HG03175 (cell line): ENCODE results near the gene TMEM94.

ENCODE experiments used
- ATAC-seq: cut with Tn5 transposase; IDR thresholded peaks from one replicate; pipeline ENCODE4 v1.9.1; 2021; ENCODE audit warnings: mild to moderate bottlenecking, moderate library complexity; ENCODE audit not compliant: unreplicated experiment

TMEM94 gene

DNA sequence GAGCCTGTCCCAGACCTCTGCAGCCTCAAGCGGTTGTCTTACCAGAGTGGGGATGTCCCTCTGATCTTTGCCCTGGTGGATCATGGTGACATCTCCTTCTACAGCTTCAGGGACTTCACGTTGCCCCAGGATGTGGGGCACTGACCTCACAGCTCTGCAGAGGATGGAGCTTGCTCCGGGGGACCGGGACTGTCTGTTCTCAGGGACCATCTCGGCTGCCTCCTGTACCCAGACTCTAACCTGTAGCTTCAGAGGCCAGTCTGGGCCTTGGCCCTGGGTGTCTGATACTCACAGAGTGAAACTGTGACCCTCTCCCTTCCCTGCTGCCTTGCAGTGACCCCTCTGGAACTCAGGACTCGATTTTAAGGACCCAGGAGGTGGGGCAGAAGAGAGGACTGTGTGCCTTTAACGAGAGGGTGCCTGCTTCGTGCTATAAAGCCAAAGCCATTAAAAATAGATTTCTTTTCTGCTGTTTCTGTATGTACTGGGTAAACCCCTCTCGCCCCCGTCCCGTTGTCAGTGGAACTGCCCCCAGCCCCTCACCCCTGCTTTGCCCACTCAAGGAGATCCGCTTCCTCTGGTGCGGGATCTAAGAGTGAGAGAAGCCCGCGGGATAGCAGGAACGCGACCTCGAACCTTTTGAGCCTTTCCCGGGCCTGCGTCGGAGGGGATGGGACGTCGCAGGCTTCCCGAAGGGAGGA lies 68.0 kb downstream of the TMEM94 start:
- no peak for ATAC-seq

DNA sequence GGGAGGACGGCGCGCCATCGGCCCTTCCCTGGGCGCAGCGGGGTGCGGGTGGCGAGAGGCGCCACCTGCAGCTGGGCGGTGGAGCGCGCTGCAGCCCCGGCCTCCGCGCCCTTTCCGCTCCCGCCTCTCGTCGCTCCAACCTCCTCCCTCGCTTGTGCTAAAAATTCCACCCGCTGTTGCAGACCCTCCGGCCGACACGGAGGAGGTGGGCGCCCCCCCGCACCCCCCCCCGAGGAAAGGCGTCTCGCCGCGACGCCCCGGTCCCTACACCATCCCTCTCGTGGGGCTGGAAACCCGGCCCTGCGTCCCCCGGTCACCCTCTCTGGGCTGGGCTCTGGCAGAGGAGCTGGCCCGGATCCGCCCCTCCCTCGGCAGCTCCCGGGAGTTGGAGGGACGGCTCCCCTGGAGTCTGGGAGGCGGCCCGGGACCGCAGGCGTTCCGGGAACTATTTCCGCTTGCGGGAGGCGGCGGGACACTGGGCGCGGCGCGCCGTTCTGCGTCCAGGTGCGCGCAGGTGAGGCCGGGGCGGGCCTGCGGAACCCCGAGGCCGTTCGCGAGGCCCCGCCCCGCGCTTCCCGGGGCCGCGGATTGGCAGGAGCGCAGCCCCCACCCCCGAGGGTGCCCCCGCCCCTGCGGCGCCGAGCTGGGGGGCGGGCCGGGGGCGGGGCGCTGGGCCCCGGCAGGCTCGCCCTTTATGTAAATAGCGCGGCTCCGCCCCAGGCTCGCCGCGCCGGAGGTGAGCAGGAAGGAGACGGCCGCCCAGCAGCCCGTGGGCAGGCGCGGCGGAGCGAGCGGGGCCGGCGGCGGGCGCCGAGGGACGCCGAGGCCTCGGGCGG lies 68.8 kb downstream of the TMEM94 start, which contains the start of gene LLGL2:
Gene LLGL2 (plus strand): TSS at position 728 of the 836 bp plus-strand sequence. CDS start 17,730 bp downstream, outside the sequence.
- peak; percentile 85 for ATAC-seq

DNA sequence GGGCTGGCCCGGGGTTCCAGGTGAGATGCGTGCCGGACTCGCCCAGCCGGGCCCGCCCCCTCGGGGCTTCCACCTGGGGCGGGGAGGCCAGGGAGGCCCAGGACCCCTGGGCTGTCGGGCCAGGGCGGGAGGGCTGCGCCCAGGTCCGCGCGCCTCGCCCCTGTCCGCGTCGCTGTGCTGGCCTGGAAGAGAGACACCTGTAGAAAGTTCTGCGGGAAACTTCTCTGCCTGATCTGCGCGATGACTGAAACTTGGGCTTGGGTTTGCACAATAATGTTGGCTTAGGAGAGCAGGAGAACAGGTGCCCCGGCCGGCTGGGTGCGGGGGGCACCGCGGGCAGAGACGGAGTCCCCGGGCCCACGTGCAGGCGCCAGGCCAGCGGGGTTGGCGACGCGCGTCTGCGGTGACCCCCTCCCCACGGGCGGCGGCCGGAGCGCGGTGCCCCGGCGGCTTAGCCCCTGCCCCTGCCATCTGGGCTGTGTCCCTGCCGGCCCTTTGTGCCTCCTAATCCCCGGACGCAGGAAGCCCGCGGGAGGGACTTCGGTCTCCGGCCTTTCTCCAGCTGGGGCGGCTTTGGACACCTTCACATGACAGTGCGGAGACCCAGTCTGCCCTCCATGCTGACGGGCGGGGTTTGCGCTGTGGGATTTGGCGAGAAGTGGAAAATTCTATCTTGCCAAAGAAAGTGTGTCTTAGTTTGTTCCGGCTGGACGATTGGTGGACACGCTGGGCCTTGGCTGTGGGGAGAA lies 69.5 kb downstream of the TMEM94 start:
- ATAC-seq, result no peak

DNA sequence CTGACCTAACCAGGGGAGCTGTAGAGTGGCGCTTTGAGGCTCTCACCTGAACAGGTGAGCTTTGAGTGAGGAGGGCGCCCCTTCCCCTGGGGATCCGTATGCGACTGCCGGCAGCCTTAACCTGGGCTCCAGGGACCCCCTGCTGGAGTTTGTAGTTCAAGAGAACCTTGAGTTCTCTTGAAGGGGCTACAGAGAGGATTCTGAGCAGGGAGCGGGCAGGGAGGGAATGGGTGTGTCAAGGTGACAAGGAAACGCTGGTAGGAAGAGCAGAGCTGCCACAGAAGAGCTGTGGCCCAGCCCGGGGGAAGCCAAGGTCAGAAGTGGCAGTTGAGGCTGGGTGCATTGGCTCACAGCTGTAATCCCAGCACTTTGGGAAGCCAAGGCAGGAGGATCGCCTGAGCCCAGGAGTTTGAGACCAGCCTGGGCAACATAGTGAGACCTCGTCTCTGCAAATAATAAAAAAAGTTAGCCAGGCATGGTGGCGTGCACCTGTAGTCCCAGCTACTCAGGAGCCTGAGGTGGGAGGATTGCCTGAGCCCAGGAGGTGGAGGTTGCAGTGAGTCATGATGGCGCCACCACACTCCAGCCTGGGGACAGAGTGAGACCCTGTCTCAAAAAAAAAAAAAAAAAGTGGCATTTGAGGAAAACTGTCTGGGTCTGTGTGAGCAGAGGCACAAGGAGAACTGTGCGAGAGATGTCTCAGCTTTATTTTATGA lies 70.3 kb downstream of the TMEM94 start:
- ATAC-seq, result no peak

DNA sequence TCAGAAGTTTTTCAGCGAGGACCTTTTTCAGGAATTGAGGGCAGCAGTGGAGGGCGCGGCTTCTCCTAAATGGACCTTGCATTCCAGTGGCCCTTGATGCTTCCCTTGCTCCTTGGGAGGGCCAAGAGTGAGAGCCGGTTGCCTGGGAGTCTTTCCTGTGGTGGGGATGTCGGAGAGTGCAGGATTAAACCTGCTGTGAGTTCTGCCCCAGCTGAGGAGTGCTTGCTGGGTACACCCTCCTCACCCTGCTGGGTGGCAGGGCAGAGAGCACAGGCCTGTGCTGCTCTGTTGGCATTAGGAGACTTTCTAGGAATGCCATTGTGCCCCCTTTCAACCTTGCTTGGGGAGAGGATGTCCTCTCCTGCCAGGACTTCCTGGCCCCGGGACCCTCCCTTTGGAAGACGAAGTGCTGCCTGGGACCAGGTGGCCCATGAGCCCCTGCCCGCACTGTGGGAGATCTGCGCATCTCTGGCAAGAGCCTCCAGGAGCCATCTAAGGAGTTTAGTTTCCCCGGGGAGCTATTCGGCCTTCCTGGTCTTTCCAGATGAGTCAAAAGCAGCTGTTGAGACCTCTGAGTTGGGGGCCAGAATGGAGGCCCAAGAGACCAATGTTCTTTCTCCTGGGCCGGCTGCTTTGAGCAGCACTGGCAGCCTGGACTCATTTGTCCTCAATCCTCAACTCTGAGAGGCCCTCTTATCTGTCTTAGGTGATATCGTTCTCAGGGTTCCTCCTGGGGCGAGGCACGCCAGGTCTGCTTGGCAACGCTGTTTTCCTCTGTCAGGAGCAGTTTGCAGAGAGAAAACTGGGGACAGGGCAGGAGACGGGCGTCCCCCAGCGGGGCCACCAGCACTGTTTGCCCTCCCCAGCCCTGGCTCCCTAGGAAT lies 74.6 kb downstream of the TMEM94 start:
- no peak for ATAC-seq

DNA sequence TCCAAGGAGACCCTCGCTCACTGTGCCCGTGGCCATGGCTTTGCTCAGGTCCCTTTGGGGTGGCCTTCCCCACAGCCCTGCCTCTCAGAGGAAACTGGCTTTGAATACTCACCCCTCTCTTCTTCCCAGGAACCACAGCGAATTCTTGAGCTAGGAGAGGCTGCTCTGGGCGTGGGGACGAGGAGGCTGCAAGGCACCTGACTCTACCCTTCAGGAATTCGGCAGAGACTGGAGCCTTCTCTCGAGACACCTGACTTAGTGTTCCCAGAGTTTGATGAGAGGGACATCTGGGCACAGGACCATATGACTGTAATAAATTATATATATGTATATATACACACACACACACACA lies 75.3 kb downstream of the TMEM94 start:
- no peak for ATAC-seq

DNA sequence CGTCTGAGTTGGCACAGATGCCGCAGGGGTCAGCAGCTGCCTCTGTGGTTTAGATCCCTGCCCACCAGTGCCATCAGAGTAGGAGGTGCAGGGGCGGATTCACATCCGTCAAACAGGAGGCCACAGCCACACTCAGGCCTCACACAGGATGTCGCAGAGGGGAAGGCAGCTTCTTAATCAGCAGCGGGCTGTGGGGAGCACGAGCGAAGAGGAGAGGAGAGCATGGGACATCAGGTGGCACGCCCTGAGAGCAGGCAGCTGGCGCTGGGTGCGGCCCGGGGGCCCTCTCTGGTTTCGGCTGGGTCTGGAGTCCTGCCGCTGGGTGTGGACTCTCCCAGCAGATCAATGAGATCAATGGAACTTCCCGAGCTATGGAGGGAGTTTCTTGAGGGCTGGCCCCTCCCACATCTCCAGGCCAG lies 78.7 kb downstream of the TMEM94 start:
- ATAC-seq, result peak; percentile 51

DNA sequence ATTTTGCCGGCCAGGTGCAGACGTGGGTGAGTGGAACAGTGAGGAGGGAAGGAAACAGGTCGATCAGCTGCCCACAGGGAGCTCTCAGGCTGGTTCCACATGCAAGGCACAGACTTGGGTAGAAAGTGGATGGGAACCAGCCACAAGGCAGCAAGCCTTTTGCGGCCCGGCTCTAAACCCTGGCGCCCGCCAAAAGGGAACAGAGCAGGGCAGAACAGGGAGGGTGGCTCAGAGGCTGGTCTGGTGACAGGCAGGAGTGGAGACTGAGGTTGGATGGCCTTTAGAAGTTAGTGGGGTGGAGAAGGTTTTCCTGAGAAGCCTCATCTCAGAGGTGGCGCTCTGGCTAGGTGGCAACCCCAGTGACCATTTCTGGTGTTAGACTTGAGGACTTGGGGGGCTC lies 79.4 kb downstream of the TMEM94 start:
- no peak for ATAC-seq

DNA sequence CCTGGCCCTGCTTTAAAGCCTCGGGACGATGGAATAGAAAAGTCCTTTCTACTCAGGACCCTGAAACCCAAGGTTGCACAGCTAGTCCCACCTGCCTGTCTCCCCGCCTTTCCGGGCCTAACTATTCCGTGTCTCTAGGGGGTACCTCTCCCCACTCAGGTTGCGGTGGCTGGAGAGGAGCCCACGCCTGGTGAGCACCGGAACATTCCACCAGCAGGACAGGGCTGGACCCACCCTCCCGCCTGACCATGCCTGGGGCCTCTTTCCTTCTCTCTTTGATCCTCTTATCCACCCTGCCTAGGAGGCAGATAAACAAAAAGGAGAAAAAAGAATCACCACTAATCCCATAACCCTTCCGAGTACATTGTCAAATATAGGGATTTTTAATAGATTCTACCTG lies 79.9 kb downstream of the TMEM94 start:
- no peak for ATAC-seq

DNA sequence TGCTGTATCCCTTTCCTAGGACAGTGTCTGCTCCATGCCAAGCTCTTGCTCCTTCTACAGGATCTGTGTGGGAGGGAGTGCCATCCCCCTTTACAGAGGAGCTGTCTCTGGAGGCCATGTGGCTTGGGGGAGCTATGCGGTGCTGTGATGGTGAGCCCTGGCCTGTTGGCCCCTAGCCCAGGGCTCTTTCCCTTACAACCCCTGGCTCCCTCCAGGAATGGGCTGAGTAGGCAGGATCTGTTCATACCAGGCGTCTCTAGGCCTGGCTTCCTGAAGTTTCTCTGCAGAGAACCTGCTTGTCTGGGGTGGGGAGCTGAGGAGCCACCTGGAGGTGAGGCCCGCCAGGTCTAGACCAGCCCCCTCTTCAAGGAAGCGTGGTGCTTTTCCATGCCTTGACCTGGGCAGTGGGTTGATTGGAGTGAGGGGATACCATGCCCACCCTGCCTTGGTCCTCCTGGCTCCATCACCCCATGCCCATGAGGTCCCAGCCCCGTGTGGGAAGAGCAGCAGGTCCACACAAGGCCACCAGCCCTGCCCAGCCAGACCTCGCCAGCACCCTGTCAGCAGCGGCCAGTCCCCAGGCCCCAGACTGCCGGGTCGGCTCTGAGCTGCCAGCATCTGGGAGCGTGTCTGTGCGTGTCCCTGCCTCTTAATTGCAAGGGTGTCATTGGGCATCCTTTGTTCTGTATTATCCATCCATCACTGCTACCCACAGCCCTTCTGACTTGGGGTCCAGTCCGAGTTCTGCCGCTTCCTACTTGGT lies 83.7 kb downstream of the TMEM94 start:
- ATAC-seq, result no peak

DNA sequence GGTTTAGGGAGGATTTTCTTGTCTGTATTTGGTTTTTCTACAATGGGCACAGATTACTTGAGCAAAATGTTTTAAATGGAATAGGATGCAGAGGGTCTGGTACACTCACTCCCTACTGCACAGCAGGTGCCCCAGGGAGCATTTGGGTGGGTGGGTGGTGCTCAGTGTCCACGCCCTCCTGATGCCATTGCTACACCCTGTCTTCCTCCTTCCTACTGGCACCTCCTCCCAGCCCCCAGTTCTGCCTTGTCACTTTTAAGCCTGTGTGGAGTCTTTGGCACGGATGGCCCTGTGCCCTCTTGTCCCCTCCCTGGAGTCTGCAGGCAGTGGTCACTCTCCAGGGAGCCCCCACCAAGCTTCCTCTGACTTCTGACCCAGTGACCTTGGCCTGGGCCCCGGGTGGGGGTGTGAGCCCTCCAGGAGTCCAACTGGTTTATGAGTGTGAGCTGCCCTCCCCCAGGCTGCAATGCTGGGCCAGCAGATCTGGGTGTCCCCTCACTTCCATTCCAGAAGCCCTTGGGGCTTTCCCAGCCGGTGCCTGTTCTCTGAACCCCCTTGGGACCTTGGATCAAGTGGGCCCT lies 84.6 kb downstream of the TMEM94 start:
- ATAC-seq, result no peak

DNA sequence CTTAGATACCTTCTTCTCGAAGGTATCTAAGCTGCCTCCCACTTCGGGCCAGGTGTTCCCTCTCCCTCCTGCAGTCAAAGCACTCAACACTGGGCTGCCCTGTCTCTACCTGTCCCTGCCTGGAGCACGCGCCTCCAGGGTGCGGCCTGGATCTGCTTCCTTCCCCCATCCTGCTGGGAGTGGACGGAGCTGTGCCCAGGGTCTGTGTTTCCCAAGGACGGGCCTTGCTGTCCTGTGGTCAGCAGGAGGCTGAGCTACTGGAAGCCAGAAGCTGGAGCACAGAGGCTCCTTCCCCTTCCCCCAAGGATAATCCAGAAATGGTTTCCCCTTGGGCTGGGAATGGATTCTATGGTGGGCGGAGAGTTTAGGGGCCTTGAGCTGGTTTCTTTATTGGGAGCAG lies 85.8 kb downstream of the TMEM94 start:
- no peak for ATAC-seq

DNA sequence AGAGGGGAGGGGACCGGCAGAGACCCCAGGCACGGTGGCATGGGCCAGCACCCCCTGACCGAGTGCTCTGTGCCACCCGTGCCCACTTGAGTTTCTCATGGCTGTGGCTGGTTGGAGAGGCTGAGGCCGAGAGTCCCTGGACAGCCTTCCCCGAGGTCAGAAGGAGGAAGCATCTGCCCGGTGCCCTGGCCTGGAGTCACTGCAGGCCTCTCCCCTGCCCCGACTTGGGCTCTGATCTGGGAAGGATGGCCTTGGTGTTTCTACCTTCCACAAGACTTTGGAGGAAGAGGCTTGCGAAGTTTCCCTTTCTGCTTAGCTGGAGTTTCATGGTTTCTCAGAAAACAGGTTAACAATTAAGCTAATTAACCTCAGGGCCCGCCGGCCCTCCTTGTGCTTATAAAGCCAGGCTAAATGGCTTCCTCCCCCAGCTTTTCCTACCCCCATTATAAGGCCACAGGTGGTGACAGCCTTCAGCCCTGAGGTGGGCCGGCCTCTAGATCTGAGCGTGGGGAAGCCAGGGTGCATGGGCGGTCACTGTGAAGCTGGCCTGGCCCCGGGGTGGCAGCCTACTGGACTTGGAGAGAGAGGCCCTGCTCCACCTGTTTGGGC lies 86.4 kb downstream of the TMEM94 start:
- ATAC-seq, result no peak

DNA sequence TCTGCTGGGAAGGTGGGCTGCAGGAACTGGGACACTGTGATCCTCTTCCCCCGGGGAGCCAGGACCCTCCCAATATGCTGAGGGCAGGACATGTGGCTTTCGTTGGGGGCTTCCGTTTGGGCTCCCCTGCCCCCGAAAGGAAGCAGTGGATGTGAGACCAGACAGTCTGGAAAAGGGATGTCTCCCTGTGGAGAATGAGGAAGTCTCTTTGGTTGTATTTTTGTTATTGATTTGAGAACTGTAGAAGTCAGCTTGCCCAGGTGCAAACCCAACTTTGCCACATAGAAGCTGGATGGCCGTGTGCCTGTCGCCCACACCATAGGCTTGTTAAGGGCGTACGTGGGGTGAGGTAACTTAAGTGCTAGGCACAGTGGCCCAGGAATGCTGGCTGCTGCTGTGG lies 87.8 kb downstream of the TMEM94 start:
- ATAC-seq, result no peak

DNA sequence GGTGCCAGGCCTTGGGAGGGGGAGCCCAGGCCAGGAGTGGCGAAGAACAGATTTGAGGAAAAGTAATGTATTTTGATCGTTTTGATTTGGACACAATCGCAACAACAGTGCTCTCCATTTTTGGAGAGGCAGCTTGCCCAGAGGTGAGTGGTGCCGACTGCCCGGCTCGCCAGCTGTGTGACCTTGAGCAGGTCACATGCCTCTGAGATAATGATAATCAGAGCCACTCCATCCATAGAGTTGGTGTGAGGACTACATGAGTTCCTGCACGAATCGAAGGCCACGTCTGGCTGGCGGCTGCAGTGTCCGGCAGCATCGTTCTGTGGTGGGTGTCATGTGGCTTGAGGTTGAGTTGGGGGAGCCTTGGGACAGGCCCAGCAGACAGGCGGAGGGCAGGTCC lies 89.7 kb downstream of the TMEM94 start:
- ATAC-seq, result no peak

DNA sequence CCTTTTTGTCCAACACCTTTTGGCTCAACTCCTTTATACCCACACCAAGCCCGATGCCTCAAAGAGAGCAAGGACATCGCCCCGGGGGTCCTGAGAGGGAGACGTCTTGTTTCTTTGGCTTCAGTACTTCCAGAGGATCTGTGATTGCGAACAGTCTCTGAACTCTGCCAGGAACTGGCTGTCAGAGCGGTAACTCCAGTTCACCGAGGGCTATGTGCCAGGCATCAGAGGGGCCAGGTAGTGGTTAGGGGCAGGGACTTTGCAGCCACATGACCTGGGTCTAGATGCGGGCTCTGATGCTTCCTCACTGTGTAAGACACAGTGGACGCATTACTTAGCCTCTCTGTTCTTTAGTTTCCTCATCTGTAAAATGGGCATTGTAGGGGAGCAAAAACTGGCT lies 90.7 kb downstream of the TMEM94 start:
- no peak for ATAC-seq

DNA sequence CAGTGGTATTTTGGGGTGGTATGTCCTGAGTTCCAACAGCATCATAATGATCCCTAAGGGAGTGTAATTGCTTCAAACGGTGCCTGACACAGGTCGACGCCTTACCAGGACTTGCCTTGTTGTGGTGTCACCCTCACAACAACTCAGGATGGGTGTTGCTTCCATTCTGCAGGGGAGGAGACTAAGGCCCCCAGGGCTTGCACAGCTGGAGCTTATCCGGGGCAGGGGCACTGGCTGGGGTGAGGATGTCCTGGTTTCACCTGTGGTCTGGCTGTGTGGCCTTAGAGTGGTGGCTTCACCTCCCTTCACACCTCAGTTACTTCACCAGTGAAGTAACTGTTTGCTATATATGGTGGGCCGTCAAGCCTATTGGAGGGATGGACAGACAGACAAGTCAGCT lies 92.4 kb downstream of the TMEM94 start:
- no peak for ATAC-seq
